Upper lobe of right lung (tissue), 1 donor: Measurements from ENCODE around the gene BCL7C. TPM values are rescaled to one million over a fixed set of nuclear protein-coding genes. Genes with fewer than 3 reads are reported as not detected.
A peak's percentile ranks its signal among the peaks of the same experiment; 100 is the strongest.
"Not testable (repeated sequence)": the region's sequence is repeated elsewhere in the genome, so short reads cannot be mapped to it uniquely, and the experiment has no call there.

Source experiments
- ATAC-seq: fragments of 200-7000 bp; cut with Tn5 transposase; one replicate; pipeline ENCODE4 v1.9.1; 2020; ENCODE audit warnings: mild to moderate bottlenecking, moderate library complexity
- DNase-seq: peaks from one replicate; pipeline ENCODE4 v3.0.0-alpha.2; 2020
- H3K27ac ChIP-seq: fragments of 200-600 bp; one replicate; pipeline ENCODE4 v1.8.0; 2022
- H3K27me3 ChIP-seq: fragments of 200-600 bp; one replicate; pipeline ENCODE4 v1.8.0; 2022; ENCODE audit warnings: mild to moderate bottlenecking
- H3K36me3 ChIP-seq: fragments of 200-600 bp; one replicate; pipeline ENCODE4 v1.8.0; 2022
- H3K4me1 ChIP-seq: fragments of 200-600 bp; one replicate; pipeline ENCODE4 v1.8.0; 2022
- H3K4me3 ChIP-seq: fragments of 200-600 bp; one replicate; pipeline ENCODE4 v1.8.0; 2022; ENCODE audit warnings: mild to moderate bottlenecking
- H3K9me3 ChIP-seq: fragments of 200-600 bp; one replicate; pipeline ENCODE4 v1.8.0; 2022
- CTCF ChIP-seq: fragments of 200-600 bp; IDR thresholded peaks from one replicate; pipeline ENCODE4 v1.8.0; 2022; ENCODE audit warnings: antibody characterized with exemption
- intact Hi-C: fragments of 100-400 bp; cut with DNase I; formaldehyde crosslinking; loops from one replicate; pipeline ENCODE4 v1.11.0; 2022
- total RNA-seq: library from RNA; stranded (reverse); fragmentation: NEBNext Ultra II Directional; extraction: Animal tissue kit (Norgen Biotek cat#: 25700); gene quantifications from one replicate; pipeline ENCODE4 v1.2.1, GENCODE V29; 2021
- donor health status: DM: no; HTN: yes; CAD: no; lungs with severe emphysema.

Gene BCL7C
- total RNA-seq, 1 donor from 2014 or later, result 25.3 TPM

GRCh38 chr16:30874244-30874820 lies 19.5 kb downstream of the BCL7C start:
- Histone ChIP-seq H3K27me3 (no peaks in the 10 kb centered on the region), H3K9me3 (no peaks in the 10 kb centered on the region), H3K27ac (peak overlapping the region; percentile 91), H3K4me1 (peaks cover 18% of the 10 kb centered on the region), H3K36me3 (peaks cover 8% of the 10 kb centered on the region), H3K4me3 (peak overlapping the region; percentile 93)
- intact Hi-C loops, result no loop called here
- ATAC-seq, result no peak
- no peak for DNase-seq
- no peak for TF ChIP-seq CTCF

DNA sequence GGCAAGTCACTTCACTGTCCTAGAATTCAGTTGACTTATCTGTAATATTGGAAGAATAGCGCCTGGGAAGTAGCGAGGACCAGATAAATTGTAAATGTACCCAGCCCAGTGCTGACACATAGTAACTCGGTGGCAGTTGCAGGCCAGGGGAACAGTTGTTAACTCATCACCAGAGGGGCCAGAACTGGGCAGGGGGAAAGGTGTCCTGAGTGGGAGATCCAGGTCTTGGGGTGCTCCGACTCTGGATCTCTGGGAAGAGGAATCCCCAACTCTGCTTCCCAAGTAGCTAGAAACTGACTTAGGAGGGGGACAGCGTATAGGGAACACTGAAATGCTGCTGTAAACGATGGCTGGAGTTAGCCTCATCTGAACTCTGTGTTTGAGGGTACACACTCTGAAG lies 23.0 kb downstream of the BCL7C start:
- Histone ChIP-seq H3K27me3 (no peaks in the 10 kb centered on the region), H3K9me3 (no peaks in the 10 kb centered on the region), H3K4me3 (no peak overlapping the region), H3K27ac (no peak overlapping the region), H3K36me3 (no peaks in the 10 kb centered on the region), H3K4me1 (peaks cover 5% of the 10 kb centered on the region)
- intact Hi-C loops, result no loop called here
- no peak for TF ChIP-seq CTCF
- ATAC-seq (no peak), DNase-seq (no peak)

GRCh38 chr16:30867747-30868146 lies 26.1 kb downstream of the BCL7C start:
- Histone ChIP-seq H3K4me1 (no peaks in the 10 kb centered on the region), H3K36me3 (no peaks in the 10 kb centered on the region), H3K27ac (no peak overlapping the region), H3K4me3 (no peak overlapping the region), H3K27me3 (no peaks in the 10 kb centered on the region), H3K9me3 (no peaks in the 10 kb centered on the region)
- TF ChIP-seq CTCF, result no peak
- DNase-seq (no peak), ATAC-seq (no peak)
- intact Hi-C loops, result no loop called here

GRCh38 chr16:30866031-30866430 lies 27.8 kb downstream of the BCL7C start:
- DNase-seq (no peak), ATAC-seq (no peak)
- no peak for TF ChIP-seq CTCF
- no peaks in the 10 kb centered on the region for H3K9me3 ChIP-seq
- intact Hi-C loops, result no loop called here
- H3K27me3 ChIP-seq, result no peaks in the 10 kb centered on the region
- H3K27ac ChIP-seq, result no peak overlapping the region
- H3K4me1 ChIP-seq, result no peaks in the 10 kb centered on the region
- no peaks in the 10 kb centered on the region for H3K36me3 ChIP-seq
- H3K4me3 ChIP-seq, result no peak overlapping the region

DNA sequence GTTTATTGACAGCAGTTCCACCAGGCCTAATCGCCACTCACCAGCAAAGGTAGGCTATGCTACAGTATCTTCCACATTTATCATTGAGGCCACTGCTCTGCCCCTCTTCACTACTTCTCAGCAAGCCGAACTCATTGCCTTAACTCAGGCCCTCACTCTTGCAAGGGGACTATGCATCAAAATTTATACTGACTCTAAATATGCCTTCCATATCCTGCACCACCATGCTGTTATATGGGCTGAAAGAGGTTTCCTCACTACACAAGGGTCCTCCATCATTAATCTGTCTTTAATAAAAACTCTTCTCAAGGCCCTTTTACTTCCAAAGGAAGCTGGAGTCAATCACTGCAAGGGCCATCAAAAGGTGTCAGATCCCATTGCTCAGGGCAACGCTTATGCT lies 30.7 kb downstream of the BCL7C start:
- H3K27ac ChIP-seq, ATAC-seq, DNase-seq, H3K9me3 ChIP-seq, intact Hi-C loops, H3K36me3 ChIP-seq, H3K4me3 ChIP-seq, H3K4me1 ChIP-seq, H3K27me3 ChIP-seq: not testable (repeated sequence)

DNA sequence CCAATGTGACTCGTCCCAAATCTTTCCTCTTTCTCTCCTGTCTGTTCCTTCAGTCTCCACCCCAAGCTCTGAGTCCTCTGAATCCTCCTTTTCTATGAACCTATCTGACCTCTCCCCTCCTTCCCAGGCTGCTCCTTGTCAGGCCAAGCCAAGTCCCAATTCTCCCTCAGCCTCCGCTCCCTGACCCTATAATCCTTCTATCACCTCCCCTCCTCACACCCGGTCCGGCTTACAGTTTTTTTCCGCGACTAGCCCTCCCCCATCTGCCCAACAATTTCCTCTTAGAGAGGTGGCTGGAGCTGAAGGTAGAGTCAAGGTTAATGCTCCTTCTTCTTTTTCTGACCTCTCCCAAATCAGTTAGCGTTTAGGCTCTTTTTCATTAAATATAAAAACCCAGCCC lies 33.1 kb downstream of the BCL7C start:
- H3K4me1 ChIP-seq, H3K9me3 ChIP-seq, DNase-seq, H3K36me3 ChIP-seq, ATAC-seq, H3K27ac ChIP-seq, intact Hi-C loops, H3K27me3 ChIP-seq, H3K4me3 ChIP-seq: not testable (repeated sequence)

- ATAC-seq (no peak), DNase-seq (no peak)
- no peaks in the 10 kb centered on the region for H3K9me3 ChIP-seq
- H3K4me3 ChIP-seq, result no peak overlapping the region
- H3K36me3 ChIP-seq, result no peaks in the 10 kb centered on the region
- H3K4me1 ChIP-seq, result no peaks in the 10 kb centered on the region
- TF ChIP-seq CTCF, result no peak
- H3K27ac ChIP-seq, result no peak overlapping the region
- intact Hi-C loops, result no loop called here
- H3K27me3 ChIP-seq, result no peaks in the 10 kb centered on the region
Observed at GRCh38 chr16:30858829-30859423, 35.0 kb downstream of the BCL7C start.
